GM19328 (cell line): ENCODE measurements around the gene FRMD4A.
"Not testable (repeated sequence)": the region's sequence is repeated elsewhere in the genome, so short reads cannot be mapped to it uniquely, and the experiment has no call there.

Source experiments
- ATAC-seq: cut with Tn5 transposase; IDR thresholded peaks from one replicate; pipeline ENCODE4 v1.9.1; 2021; ENCODE audit warnings: mild to moderate bottlenecking, moderate library complexity; ENCODE audit not compliant: unreplicated experiment

The FRMD4A gene

DNA sequence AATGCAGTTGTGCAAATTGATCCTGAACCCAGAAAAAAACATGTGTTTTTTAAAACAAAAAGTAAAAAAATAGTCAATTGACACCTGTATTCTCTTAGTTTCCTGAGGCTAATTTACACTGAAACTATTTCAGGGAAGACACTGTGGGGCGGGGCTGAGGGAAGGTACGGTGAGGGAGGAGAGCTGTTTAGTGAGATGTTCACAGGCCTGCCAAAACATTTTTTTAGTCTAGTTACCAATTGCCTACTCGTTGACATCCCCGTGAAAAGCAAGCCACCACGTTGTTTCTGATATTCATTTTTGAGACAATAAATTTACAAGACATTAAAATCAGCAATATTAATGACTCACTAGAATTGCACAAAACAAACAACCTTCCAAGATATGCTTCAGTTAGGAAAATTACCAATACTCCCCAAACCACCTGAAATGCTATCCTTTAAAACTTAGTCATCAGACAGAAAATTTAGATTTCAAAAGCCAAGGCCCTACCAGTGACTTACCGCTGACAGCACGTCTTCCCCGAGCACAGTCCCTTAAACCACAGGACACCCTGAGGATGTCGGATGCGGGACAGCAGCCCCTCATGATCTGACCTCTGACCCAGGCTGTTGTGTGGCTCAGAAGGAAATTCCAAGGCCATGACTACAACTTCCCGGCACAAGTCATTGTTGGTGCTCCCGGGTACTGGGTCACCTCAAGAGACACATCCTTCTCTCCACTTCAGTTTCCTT lies 464.8 kb downstream of the FRMD4A start:
- ATAC-seq, result no peak

DNA sequence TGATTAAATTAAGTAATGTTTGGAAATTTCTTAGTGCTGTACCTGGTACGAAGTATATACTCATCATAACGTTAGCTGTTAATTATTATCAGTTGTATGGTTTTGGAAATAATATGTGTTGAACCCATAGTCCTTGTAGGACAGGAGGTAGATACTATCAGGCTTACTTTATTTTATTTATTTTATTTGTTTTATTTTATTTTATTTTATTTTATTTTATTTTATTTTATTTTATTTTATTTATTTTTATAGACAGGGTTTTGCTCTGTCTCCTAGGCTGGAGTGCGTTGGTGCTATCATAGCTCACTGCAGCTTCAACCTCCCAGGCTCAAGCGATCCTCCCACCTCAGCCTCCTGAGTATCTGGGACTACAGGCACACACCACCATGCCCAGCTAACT lies 465.5 kb downstream of the FRMD4A start:
- ATAC-seq, result not testable (repeated sequence)

DNA sequence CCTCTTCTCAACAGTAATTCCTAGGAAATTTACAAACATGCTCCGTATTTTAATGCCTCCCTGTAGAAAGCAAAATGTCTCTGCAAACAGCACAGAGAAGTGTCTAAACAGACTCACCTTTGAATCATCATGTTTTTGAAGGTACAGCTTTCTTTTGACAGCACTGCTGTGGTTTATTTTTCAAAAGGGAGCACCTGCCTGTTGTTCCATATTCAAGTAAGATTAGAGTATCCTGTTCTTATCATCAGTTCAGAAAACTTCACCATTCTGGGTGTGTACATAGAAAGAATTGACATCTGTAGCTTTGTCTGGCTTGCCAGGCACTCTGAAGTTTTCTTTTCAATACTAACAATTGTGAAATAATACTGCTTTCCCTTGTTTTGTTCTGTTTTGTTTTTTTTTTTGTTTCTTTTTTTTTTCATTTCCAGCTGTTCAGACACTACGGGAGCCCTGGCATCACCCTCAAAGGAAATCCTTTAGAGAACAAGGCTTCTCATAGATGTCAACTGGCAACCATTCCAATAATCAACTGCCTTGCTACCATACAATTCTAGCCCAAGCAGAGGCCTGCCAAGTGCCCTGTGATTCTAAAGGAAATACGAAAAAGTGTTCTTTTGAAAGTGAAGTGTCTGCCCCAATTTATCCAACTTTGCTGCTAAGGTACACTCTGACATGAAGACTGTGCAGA lies 468.0 kb downstream of the FRMD4A start:
- ATAC-seq, result no peak

DNA sequence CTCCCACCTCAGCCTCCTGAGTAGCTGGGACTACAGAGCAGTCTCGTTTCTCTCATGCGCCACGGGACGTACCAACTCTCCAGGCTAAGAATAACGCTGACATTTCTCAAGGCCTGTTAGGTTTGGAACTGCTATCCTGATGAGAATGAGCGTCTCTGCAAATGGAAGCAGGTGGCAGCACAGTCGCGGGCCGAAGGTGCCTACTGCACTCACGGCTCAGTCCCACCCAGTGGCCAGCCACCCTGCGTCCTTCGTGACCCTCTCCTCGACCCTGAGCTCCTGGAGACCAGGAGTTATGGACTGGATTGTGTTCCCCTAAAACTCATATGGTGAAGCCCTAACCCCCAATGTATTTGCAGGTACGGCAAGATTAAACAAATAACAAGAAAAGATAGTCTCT lies 469.8 kb downstream of the FRMD4A start:
- no peak for ATAC-seq

DNA sequence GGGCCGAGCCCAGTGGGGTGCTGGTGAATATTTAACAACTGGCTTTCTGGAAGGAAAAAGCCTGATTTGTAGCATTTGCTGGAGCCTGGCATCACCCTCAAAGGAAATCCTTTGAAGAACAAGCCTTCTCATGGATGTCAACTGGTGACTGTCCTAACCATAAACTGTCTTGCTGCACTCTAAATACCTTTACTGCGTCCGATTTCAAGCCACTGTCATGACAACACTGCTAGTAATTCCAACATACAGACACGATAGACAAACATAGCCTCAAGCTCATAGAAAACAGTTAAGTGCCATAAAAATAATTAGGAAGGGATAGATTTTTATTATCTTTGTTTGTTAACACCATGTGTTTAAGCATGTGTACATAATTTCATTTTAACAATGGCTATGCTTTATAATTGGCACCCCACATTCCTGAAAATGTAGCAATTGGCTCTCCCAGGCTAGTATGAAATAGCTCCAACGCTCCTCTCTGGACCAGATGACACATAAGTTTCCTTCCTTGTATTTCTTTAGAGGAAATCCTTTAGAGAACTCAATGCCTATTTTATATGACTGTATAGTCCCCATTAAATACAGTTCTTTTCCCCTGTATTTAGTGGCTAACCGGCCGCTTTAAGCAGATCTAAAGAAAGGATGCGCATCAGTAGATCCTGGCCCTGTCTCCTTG lies 470.6 kb downstream of the FRMD4A start:
- ATAC-seq, result no peak

DNA sequence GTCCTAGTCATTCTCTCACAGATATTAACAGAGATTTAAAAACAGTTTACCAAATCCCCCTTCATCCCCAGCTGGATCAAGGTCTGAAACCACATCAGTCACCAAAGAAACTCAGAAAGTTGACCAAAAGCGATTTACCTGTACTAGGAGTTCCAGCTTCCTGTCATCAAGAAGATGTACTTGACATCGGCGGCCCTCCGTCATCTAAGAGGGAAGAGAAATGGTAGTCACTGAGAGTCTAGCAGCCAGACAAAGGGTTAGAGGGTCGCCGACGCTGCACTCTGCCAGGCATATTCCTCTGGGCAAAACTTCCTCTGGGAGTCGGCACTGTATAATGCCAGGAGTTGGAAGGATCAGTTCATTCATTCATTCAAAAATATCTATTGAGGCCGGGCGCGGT lies 472.0 kb downstream of the FRMD4A start:
- no peak for ATAC-seq

DNA sequence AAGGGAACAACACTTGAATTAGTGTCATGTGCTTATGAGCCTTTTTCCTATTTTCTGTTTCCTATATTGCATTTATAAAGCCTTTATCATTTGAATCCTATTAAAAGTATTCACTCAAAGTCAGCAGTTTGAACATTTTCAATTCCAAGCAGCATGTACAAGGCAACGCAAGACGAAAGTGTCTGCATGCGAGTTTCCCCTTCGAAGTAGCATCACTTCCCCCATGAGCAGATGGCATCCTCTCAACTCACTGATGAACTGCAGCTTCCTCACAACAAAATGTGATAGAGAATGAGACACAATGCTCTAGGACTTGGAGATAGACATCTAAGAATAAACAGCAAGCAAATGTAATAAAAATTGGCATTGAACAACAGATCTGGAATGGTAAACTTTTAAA lies 473.3 kb downstream of the FRMD4A start:
- ATAC-seq, result no peak

DNA sequence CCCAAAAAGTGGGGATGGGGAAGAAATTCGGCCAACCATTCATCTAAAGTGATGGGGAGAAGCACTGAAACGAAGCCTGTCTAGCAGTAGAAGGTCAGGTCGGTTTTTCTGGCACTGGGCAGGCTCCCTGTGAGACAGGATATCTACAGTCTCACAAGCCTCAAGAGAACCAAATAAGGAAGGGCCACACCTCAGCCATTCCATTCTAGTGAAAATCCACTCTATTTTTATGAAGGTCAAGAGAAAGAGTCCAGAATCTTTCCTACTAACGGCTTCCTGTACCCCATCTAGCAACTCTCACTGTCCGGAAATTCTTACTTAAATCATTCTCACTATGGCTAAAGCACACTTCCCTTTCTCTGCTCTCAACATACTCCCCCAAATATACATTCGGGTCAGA lies 476.9 kb downstream of the FRMD4A start:
- no peak for ATAC-seq

DNA sequence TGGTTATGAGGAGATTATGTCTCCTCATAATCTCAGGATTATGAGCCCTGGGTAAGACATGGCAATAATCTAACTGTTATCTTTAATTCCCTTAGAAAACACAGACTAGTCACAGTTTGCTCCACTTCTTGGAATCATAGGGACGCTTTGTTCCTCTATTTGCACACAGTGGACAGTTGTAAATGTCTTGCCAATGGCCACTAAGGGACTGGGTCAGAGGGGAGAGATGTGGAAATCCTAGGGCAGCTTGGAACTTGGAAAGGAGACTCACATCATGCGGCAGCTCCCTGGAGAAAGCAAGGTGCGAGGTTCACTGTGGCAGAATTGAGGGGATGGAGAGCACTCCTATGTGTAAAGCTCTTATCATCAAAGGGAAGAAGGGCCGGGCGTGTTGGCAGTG lies 477.9 kb downstream of the FRMD4A start:
- ATAC-seq, result no peak

DNA sequence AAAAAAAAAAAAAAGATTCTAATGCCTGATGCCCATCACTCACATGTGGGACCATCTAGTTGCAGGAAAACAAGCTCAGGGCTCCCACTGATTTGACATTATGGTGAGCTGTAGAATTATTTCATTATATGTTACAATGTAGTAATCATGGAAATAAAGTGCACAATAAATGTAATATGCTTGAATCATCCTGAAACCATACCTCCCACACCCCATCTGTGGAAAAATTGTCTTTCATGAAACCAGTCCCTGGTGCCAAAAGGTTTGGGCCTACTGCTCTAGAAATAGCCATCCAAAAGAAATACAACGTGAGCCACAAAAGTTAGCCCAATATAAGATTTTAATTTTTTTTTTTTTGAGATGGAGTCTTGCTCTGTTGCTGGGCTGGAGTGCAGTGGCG lies 478.8 kb downstream of the FRMD4A start:
- no peak for ATAC-seq

DNA sequence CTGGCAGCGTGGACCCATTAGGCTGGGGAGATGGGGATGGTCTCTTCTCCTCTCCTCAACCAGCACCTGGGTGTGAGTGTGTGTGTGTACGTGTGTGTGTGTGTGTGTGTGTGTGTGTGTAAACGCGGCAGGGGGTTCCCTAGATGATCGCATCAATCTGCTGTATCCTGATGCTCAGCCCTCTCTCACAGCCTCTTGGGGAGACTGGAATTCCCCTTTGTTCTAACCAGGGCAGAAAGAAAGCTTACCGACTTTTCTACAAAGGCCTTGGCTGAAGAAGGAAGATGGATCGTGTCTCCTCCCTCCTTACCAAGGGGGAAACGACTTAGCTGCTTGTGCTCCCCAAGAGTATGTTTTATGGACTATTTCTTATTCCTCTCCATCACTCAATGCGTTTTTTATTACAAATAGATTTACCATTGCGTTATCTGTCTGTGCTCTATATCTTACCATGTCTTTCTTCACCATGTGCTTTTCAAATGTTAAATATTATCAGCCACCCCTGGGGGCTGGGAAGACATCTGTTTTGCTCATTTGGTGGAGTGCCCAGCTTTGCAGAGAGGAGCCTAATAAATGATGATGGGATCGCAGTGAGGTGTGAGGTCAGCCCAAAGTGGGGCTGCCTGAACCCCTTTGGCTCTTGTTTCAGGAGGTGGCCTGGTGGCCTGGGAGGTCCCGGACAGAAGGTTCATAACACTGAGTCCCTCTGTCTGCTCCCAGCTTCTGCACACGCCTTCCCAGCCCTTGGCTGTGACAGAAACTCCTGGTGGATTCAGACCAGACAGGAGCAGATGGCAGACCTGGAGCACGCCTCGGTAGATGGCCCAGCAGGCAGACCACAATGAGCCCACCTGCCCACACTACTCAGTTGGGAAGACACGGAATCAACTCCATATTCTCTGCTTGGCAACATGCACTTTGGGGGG lies 481.9 kb downstream of the FRMD4A start:
- ATAC-seq, result no peak

DNA sequence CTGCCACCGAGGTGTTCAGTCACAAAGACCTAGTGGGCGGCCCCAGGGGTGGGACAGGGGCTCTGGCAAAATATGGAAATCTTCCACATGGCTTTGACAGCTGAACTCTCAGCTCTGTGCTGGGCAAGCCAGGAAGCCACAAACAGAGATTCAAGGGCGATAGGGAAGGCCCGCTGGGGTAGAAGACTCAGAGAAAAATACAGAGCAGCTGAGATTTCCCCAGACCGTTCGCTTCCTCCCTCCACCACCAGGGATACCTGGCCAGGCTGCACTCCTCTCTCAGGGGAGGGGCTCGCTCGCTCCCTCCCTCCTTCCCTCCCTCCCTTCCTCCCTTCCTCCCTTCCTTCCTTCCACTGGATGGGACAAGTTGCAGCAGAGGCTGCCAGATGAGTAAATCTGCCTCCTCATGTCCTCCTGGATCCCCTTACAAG lies 483.5 kb downstream of the FRMD4A start:
- ATAC-seq, result no peak

DNA sequence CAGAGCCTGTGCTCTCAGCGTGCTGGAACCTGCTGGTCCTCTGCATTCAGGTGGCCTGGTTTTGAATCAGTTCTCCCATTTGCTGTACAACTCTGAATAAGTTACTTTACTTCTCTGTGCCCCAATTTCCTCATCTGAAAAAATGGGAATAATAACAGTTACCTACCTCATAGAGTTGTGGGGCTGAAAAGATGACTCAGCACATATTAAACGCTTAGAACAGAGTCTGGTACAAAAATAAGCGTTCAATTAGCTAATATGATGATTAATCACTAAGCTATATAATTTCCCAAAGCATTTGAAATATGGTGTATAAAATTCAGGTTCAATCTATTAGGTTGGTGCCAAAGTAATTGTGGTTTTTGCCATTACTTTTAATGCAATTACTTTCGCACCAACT lies 484.8 kb downstream of the FRMD4A start:
- no peak for ATAC-seq

DNA sequence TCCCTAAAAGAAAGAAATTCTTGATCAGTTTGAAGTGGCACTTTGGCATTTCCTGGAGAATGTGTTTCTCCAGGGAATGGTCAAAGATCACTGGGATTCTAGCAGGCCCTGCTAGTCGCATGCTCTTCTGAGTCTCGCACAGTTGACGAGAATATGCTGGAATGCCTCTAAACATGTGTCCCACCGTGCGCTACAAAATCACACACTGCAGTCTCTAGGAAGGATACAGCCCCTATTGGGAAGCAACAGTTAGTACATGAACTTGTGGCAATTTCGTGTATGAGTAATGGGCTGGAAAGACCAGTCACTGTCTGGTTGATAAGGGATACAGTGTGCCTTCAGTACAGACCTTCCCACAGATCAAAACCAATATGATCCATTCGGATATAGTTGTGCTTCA lies 486.1 kb downstream of the FRMD4A start:
- ATAC-seq, result no peak

DNA sequence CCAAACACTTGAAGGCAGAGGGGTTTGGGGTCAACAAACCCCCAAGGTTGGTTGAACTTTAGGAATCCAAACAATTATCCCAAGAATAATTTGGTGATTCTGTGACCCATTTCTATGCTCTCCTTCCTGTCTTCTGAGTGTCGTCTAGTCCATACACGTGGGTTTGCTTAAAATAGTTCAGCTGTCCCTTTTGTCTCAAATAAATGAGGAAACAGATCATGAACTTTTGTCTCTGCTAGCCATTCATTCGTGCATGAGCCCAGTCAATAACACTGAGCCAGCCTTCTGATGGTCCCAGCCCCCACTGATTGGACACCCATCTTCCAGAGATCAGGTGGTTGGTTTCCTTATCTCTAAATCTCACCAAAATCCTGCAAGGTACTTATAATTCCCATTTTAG lies 488.6 kb downstream of the FRMD4A start:
- ATAC-seq, result no peak

DNA sequence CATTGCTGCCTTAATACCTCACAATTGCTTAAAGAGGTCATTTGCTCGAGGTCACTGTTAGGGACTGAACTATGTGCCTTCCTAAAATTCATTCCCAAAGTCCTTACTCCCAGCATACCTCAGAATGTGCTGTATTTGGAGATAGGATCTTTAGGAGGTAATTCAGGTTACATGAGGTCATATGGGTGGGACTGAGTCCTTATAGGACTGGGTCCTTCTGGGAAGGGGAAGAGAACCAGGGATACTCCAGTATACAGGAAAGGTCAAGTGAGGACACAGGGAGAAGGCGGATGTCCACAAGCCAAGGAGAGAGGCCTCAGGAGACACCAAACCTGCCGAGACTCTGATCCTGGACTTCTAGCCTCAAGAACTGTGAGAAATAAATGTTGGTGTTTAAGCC lies 490.7 kb downstream of the FRMD4A start:
- ATAC-seq, result no peak

DNA sequence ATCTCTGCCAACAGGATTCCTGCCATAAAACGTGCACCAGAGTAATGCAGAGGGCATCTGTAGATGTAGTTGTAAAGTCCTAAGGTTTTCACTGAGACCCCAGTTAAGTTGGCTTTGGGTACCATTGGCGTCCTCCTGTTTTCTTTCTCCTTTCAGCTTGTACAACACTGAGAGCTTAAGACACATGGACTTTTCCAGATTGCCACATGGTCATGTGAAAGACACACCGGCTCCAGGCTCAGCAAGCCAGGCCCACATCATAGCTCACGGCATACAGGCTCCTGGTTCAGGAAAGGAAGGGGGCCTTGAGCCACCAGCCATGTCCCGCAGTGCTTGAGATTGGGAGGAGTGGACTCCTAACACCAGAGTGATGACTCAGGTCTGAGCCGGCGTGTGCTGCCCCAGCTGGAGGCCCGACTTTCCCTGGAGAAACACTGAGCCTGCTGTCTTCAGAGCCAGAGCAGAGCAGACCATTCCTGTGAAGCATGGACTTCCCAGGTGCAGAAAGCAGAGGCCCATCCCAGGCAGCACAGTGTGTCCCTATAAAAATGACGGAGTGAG lies 491.2 kb downstream of the FRMD4A start:
- ATAC-seq, result no peak

DNA sequence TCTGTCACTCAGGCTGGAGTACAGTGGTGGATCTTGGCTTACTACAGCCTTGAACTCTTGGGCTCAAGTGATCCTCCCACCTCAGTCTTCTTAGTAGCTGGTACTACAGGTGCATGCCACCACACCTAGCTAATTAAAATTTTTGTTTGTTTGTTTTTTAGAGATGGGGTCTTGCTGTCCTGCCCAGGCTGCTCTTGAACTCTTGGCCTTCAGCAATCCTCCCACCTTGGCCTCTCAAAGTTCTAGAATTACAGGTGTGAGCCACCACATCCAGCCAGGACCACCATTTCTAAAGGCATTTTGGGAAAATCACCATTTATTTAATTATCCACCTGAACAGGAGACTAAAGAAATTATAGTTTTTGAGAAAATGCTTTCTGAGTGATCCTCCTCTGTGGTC lies 491.7 kb downstream of the FRMD4A start:
- no peak for ATAC-seq

DNA sequence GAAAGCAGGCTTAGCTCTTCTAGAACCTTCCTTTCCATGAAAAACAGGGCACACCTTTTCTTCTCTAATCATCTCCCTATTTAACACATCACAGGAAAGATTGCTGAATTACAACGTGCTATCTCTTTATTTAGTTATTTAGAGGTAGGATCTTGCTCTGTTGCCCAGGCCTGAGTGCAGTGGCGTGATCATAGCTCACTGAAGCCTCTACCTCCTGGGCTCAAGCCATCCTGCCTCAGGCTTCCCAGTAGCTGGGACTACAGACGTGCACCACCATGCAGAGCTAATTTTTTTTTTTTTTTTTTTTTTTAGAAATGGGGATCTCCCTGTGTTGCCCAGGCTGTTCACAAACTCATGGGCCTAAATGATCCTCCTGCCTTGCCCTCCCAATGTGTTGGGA lies 492.8 kb downstream of the FRMD4A start:
- ATAC-seq, result no peak

DNA sequence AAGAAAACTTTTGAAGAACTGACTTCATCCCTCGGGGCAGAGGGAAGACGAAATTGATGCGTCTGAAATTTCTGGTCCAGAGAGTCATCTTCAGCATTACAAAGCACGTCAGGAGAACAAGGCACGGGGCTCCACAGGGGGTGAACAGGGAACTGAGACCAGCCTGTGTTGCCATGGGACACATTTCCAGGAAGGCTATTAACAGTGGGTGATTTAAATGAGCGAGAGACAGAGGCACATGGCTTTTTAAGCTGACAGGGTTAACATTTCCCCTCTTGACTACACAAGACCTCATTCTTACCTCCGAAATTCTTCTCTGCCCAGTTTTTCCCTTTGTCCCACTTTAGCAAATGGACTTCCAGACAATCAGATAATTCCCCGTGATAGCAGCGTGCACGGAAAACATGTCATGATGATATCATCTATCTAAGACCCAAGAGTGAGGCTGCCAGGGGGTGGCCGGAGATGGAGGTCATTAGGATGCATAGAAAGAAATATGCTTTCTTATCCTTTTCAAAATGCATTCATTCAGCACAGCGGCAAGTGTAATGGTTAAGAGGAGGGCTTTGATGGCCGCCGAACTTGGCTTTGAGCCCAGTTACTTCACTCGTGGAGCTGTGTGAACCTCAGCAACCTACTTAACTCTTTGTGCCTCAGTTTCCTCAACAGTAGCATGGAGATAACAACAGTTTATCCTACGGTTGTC lies 496.0 kb downstream of the FRMD4A start:
- ATAC-seq, result no peak
